Muscle layer of colon (tissue), 2 donors: Measurements from ENCODE around the gene C1orf115.
"Not testable (repeated sequence)": the region's sequence is repeated elsewhere in the genome, so short reads cannot be mapped to it uniquely, and the experiment has no call there.

Source experiments
- H3K27ac ChIP-seq: one replicate; pipeline ENCODE4 v1.7.0; 2013; ENCODE audit warnings: low read depth, mild to moderate bottlenecking, low read length, moderate library complexity
- H3K27me3 ChIP-seq, 2 donors: one replicate each; pipeline ENCODE4 v1.7.0; 2013; ENCODE audit warnings: low read length in 2 of 2, mild to moderate bottlenecking in 2 of 2; ENCODE audit not compliant: insufficient read depth in 2 of 2, control insufficient read depth in 1 of 2
- H3K36me3 ChIP-seq: one replicate; pipeline ENCODE4 v1.7.0; 2013; ENCODE audit warnings: mild to moderate bottlenecking, low read length; ENCODE audit not compliant: insufficient read depth
- H3K4me1 ChIP-seq: one replicate; pipeline ENCODE4 v1.7.0; 2013; ENCODE audit warnings: mild to moderate bottlenecking, low read length; ENCODE audit not compliant: insufficient read depth
- H3K4me3 ChIP-seq, 2 donors: one replicate each; pipeline ENCODE4 v1.7.0; 2013; ENCODE audit warnings: low read length in 2 of 2, low read depth in 1 of 2, mild to moderate bottlenecking in 1 of 2, moderate library complexity in 1 of 2
- H3K9ac ChIP-seq: one replicate; pipeline ENCODE4 v1.7.0; 2013; ENCODE audit warnings: low read length
- H3K9me3 ChIP-seq: one replicate; pipeline ENCODE4 v1.7.0; 2013; ENCODE audit warnings: mild to moderate bottlenecking, low read length
- donor health status: abdominal sarcoma.
- donor health status: Adenocarcinoma of cecum.

Gene C1orf115

DNA sequence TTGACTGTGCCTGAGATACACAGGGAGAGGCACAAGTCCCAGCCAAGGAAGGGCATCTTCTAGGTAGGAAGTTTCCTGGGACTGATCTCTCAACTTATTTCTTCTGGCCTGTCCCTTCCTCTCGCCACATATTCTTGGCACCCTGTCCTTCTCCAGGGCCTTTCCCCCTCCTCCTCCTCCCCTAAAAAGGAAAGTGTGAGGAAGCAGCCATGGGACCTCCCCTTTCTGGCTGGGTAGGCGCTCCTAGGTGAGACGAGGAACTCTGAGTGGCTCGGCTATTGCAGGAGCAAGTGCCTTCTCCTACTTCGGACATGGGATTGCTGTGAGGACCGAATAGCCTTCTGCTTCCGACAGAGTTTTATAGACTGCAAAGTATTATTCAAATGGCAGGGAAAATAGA, 42.5 kb downstream of the C1orf115 start:
- Histone ChIP-seq H3K27me3 (no peaks in the 10 kb centered on the region), H3K9me3 (no peaks in the 10 kb centered on the region), H3K27ac (no peak overlapping the region), H3K9ac (no peak overlapping the region), H3K4me3 (peak overlapping the region; percentile 8 to 39), H3K4me1 (no peaks in the 10 kb centered on the region), H3K36me3 (no peaks in the 10 kb centered on the region)

DNA sequence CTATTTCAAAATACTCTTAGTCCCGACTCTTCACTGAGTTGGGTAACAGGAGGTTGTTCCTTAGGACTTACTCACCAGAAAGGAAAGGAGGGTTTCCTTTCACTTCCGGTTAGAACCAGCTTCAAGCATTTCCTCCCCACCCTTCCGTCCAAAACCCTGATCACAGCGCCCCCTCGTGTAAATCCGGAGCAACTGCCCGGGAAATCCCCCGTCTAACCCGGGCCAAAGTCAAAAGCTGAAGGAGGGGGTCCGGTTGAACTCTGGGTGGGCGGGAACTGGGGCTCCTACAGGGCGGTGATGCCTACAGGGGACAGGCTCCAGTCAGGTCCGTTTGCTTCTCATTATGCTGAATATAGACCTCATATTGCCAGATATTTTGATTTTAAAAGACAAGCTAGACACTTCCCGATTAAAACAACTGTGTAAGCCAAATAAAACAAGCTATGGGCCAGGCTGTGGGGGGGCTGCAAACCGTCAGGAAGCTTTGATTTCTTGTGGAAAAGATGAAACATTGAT, 43.0 kb downstream of the C1orf115 start:
- H3K4me1 ChIP-seq: no peaks in the 10 kb centered on the region
- no peaks in the 10 kb centered on the region for H3K9me3 ChIP-seq
- H3K27ac ChIP-seq: no peak overlapping the region
- H3K36me3 ChIP-seq: no peaks in the 10 kb centered on the region
- H3K27me3 ChIP-seq: no peaks in the 10 kb centered on the region
- H3K9ac ChIP-seq: no peak overlapping the region
- H3K4me3 ChIP-seq: peak overlapping the region; percentile 8 to 39

DNA sequence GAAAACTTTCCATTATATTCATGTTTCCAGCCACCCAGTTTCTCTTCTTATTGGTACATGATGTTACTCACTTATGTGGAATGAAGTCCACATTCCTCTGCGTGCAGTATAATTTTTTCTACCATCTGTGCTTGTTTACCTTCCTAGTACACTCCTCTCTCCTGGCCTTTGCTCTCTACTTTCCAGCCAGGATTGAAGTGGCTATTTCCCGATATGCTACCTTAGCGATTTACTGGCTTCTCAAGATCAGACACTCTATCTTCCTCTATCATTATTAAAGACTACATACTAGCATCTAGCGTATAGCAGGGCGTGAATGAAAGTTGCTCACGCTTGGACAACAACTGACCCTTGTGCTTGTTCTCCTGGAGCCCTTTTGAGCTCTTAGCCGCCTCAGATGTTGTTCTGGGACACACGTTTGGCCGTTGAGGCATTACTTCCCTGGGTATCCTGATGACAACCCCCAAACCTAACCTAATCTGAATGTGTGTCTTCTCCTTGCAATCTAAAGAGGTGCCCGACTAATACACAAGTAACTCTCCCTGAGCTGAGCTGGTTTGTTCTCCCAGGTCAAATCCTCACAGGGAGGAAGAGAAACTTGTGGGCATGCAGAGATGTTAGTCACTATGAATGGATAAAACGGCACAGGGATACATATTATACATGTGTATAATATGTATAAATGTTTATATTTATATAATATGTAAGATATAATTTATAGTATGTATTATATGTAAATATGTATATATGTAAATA, 44.6 kb downstream of the C1orf115 start:
- no peak overlapping the region for H3K9ac ChIP-seq
- no peak overlapping the region for H3K4me3 ChIP-seq
- H3K36me3 ChIP-seq: no peaks in the 10 kb centered on the region
- no peaks in the 10 kb centered on the region for H3K4me1 ChIP-seq
- no peak overlapping the region for H3K27ac ChIP-seq
- H3K9me3 ChIP-seq: no peaks in the 10 kb centered on the region
- H3K27me3 ChIP-seq: no peaks in the 10 kb centered on the region

DNA sequence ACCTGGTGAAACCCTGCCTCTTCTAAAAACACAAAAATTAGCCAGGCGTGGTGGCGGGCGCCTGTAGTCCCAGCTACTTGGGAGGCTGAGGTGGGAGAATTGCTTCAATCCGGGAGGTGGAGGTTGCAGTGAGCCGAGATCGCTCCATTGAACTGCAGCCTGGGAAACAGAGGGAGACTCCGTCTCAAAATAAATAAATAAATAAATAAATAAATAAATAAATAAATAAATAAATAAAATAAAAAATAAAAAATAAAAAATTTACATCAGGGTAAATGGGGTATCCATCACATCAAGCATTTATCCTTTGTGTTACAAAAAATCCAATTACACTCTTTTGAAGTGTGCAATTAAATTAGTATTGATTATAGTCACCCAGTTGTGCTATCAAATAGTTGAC, 46.1 kb downstream of the C1orf115 start:
- not testable (repeated sequence) for H3K27ac ChIP-seq, H3K4me1 ChIP-seq, H3K27me3 ChIP-seq, H3K36me3 ChIP-seq, H3K4me3 ChIP-seq, H3K9me3 ChIP-seq, H3K9ac ChIP-seq

DNA sequence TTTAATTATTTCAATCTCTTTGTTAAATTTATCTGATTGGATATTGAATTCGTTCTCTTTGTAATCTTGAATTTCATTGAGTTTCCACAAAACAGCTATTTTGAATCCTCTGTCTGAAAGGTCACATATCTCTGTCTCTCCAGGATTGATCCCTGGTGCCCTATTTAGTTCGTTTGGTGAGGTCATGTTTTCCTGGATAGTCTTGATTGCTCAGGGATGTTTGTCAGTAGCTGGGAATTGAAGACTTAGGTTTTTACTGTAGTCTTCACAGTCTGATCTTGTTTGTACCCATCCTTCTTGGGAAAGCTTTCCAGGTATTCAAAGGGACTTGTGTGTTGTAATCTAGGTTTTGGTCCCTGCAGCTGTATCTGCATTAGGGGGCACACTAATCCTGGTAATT, 51.2 kb downstream of the C1orf115 start:
- Histone ChIP-seq H3K36me3 (no peaks in the 10 kb centered on the region), H3K9ac (no peak overlapping the region), H3K27ac (no peak overlapping the region), H3K27me3 (no peaks in the 10 kb centered on the region), H3K4me1 (no peaks in the 10 kb centered on the region), H3K4me3 (no peak overlapping the region), H3K9me3 (no peaks in the 10 kb centered on the region)

DNA sequence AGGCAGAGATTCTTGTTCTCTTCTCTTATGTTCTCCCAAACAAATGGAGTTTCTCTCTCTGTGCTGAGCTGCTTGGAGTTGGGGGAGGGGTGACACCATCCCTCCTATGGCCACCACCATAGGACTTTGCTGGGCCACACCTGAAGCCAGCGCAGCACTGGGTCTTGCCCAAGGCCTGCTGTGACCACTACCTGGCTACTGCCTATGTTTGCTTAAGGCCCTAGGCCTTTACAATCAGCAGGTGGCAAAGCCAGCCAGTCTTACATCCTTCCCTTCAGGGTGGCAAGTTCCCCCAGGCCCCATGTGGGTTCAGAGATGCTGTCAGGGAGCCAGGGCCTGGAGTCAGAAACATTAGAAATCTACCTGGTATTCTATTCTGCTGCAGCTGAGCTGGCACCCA, 51.7 kb downstream of the C1orf115 start:
- Histone ChIP-seq H3K9ac (no peak overlapping the region), H3K9me3 (no peaks in the 10 kb centered on the region), H3K4me1 (peaks cover 1% of the 10 kb centered on the region), H3K27ac (no peak overlapping the region), H3K27me3 (no peaks in the 10 kb centered on the region), H3K36me3 (no peaks in the 10 kb centered on the region), H3K4me3 (no peak overlapping the region)

DNA sequence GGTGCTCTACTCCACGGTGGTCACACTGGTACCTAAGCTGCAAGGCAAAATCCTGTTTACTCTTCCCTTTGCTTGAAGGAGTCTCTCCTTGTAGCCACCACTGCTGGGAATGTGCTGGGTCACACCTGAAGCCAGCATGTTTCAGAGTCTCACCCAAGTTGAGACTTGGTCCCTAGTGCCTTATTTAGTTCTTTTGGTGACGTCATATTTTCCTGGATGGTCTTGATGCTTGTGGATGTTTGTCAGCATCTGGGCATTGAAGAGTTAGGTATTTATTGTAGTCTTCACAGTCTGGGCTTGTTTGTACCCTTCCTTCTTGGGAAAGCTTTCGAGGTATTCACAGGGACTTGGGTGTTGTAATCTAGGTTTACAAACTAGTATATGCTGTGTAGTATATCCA, 52.4 kb downstream of the C1orf115 start:
- H3K4me3 ChIP-seq: no peak overlapping the region
- no peaks in the 10 kb centered on the region for H3K27me3 ChIP-seq
- H3K9ac ChIP-seq: no peak overlapping the region
- H3K9me3 ChIP-seq: no peaks in the 10 kb centered on the region
- no peaks in the 10 kb centered on the region for H3K36me3 ChIP-seq
- peaks cover 8% of the 10 kb centered on the region for H3K4me1 ChIP-seq
- H3K27ac ChIP-seq: no peak overlapping the region

DNA sequence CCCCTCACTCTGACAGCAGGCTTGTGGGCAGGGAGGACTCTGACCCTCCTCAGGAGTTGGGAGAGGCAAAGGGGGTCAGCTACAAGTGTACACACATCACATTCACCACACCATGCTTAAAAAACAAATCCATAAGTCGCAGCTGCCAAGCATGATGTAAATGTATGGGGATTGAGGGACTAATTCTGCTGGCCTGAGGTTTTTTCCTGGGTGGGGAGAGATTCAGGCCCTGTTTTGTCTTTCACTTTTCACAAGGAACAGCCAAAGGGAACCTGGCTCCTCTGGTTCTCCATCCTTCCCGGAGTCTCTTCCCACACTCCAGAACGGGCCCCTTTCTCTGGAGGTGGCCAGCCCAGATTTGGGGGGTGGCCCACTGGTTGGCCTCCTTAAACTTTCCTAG, 56.7 kb downstream of the C1orf115 start:
- H3K4me1 ChIP-seq: peaks cover 34% of the 10 kb centered on the region
- H3K36me3 ChIP-seq: no peaks in the 10 kb centered on the region
- H3K4me3 ChIP-seq: no peak overlapping the region
- H3K27ac ChIP-seq: no peak overlapping the region
- no peaks in the 10 kb centered on the region for H3K27me3 ChIP-seq
- H3K9me3 ChIP-seq: no peaks in the 10 kb centered on the region
- H3K9ac ChIP-seq: peak overlapping the region; percentile 45

DNA sequence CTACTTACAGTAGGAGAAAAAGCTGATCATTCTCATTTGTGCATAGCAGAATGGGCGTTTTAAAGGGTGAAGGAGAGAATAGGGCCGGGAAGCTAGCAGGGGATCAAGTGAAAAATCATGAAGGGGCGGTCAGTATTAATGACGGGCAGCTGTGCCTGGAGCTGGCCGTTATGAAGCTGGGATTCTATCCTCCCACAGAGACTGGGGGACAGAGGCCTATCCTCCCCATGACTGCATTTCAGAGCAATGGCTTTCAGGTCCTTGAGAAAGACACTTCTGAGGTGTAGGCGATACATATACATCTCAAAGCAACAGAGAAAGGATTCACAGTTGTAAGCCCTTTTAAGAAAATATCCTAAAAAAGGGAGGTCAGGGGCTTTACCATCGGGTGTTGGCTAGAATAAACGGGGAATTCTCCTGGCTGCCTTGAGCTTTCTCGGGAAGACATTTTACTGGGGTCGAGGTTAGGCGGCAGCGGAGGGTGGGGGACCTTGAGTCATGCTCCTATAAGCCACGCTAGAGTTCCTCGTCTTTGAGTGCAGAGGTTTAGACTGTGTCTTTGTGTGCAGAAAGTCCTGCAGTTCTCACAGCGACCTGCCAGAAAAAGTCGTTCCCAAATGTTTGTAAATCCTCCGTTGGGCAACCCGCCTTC, 57.4 kb downstream of the C1orf115 start:
- H3K9ac ChIP-seq: peak overlapping the region; percentile 45
- peak overlapping the region; percentile 53 to 84 for H3K4me3 ChIP-seq
- no peaks in the 10 kb centered on the region for H3K36me3 ChIP-seq
- peaks cover 34% of the 10 kb centered on the region for H3K4me1 ChIP-seq
- H3K27ac ChIP-seq: peak overlapping the region; percentile 70
- H3K27me3 ChIP-seq: no peaks in the 10 kb centered on the region
- no peaks in the 10 kb centered on the region for H3K9me3 ChIP-seq

DNA sequence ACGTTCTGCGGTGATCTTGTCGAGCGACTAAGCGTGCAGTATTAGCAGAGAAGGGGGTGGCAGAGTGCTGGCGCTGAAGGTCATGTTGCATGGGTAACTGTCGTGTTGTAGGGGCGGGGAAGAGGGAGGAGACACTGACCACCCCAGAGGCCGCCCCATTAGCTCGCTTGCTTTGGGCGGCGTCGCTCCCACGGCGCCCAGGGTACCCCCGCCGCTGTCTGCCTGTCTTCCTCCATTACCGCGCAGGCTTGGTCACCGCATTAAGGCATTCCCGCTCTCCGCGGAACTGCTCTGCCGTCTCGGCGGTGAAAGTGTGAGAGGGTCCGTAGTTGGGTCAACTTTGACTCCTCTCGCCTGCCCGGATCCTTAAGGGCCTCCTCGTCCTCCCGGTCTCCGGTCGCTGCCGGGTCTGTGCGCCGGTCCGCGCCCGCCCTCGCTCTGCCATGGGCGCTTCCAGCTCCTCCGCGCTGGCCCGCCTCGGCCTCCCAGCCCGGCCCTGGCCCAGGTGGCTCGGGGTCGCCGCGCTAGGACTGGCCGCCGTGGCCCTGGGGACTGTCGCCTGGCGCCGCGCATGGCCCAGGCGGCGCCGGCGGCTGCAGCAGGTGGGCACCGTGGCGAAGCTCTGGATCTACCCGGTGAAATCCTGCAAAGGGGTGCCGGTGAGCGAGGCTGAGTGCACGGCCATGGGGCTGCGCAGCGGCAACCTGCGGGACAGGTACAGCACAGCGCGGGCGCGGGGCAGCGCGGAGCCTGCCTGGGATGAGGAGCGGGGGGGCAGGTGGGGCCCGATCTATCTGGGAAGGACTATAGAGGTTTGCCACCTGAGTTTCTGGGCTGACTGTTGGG, 58.1 kb downstream of the C1orf115 start, which contains the start of gene MTARC2:
Gene MTARC2 (plus strand): TSS at position 234 of the 846 bp plus-strand sequence. CDS start 210 bp downstream, at position 444.
- no peaks in the 10 kb centered on the region for H3K9me3 ChIP-seq
- no peaks in the 10 kb centered on the region for H3K36me3 ChIP-seq
- H3K4me1 ChIP-seq: peaks cover 34% of the 10 kb centered on the region
- peak within 1 kb of the TSS; percentile 53 to 84 for H3K4me3 ChIP-seq
- peak within 1 kb of the TSS; percentile 45 for H3K9ac ChIP-seq
- H3K27ac ChIP-seq: peak within 1 kb of the TSS; percentile 70
- no peaks in the 10 kb centered on the region for H3K27me3 ChIP-seq
